Suprapubic skin (tissue), 4 donors: ENCODE measurements around the gene ZFYVE28.

Source experiments
- CTCF ChIP-seq, 2 donors: fragments of 200-600 bp in 1 of 2; fragments of 450-650 bp in 1 of 2; sonication (generic) in 1 of 2; IDR thresholded peaks; one replicate each; pipeline ENCODE4 v1.5.1; 2016 to 2019; ENCODE audit warnings: antibody characterized with exemption in 2 of 2, mild to moderate bottlenecking in 1 of 2, moderate library complexity in 1 of 2
- EP300 ChIP-seq: sonication (generic); formaldehyde crosslinking; IDR thresholded peaks from one replicate; pipeline ENCODE4 v1.6.1; 2017; ENCODE audit warnings: antibody characterized with exemption
- POLR2A ChIP-seq, 2 donors: fragments of 450-650 bp; IDR thresholded peaks; one replicate each; pipeline ENCODE4 v1.6.1; 2017; ENCODE audit warnings: antibody characterized with exemption in 2 of 2, mild to moderate bottlenecking in 2 of 2, moderate library complexity in 2 of 2
- POLR2AphosphoS5 ChIP-seq, 3 donors: sonication (generic); formaldehyde crosslinking; IDR thresholded peaks; one replicate each; pipeline ENCODE4 v1.6.1; 2017; ENCODE audit warnings: antibody characterized with exemption in 3 of 3

- TF ChIP-seq EP300 (no peak), CTCF (IDR thresholded peaks at IDR 0.05) (no peak), POLR2AphosphoS5 (IDR thresholded peaks at IDR 0.05) (no peak), POLR2A (IDR thresholded peaks at IDR 0.05) (no peak)
These were observed 157.2 kb downstream of the ZFYVE28 start for GRCh38 chr4:2261110-2261852.
